Measurements from ENCODE around the gene COMTD1. TPM values are rescaled to one million over a fixed set of nuclear protein-coding genes. Genes with fewer than 3 reads are reported as not detected.
A peak's percentile ranks its signal among the peaks of the same experiment; 100 is the strongest.

Gene COMTD1
- total and polyA plus RNA-seq, 7 experiments from 2014 or later = 8.8 to 29.2 (median 14.8) TPM

DNA sequence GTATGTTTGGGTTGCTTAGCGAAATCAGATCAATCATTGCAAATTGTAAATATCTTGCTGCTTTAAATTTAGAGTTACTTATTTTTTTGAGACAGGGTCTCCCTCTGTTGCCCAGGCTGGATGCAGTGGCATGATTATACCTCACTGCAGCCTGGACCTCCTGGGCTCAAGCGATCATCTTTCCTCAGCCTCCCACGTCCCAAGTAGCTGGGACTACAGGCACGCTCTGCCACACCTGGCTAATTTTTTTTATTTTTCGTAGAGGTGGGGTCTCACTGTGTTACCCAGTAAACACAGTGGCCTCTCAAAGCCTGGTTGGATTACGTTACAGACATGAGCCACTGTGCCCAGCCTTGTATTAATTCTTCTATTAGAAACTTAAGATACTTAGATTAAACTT, 23.4 kb downstream of the COMTD1 start:
- H3K36me3 ChIP-seq (ENCODE audit: control insufficient read depth in 2 of 3, insufficient read depth in 3 of 3, low read length in 3 of 3) = peaks cover 6 to 46% (median 21%) of the 10 kb centered on the region in 3 experiments

DNA sequence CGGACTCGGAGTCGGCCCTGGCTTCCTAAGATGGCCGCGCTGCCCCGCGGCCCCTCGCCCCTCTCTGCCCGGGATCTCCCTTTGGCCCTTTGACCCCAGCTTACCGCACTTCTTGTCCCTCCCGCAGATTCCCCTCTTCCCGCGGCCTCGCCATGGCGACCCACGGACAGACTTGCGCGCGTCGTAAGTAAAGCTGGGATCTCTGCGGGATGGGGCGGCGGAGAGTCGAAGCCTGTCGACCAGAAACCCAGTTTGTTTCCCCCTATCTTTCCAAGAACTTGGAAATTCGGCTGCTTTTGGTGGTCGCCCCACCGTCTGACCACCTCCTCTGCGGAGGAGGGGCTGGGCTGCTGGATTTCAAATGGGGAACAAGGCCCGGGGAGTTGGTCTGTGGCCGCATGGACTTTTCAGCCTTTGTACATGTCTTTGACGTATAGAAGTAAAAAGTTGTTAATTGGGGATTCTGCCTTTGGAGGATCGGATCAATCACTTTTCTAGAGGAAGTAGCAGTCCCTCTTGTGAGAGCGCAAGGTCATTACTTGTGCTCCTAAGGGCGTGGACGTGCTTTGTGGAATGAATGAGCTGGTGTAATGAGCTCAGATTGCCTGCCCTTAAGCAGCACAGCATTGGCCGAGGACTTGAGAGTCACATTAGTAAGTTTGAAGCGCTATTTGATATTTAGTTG, 24.6 kb downstream of the COMTD1 start:
- no peak for ATAC-seq
- H3K4me3 Mint-ChIP-seq = peak overlapping the region; percentile 87 to 100 (median 98)
- H3K4me1 Mint-ChIP-seq = peaks cover 24 to 44% (median 34%) of the 10 kb centered on the region in 7 donors
- H3K9me3 Mint-ChIP-seq = peaks cover 0 to 5% (median 0%) of the 10 kb centered on the region in 11 donors
- H3K27ac Mint-ChIP-seq = peak overlapping the region; percentile 95 to 100 (median 100)
- ChIA-PET CTCF (interaction anchor here (1.2 to 4.4 kb wide), 5 partner anchors 14 to 25 kb away, joined by 4 to 44 read pairs (median 10); partner anchors contain the start of gene COMTD1), POLR2A (interaction anchor here (0.5 to 6.3 kb wide), 11 partner anchors 7 to 1062 kb away, joined by 3 to 122 read pairs (median 7); partner anchors contain the start of genes ADK, AP3M1, COMTD1 and SAMD8)
- Histone ChIP-seq H3K27me3 (ENCODE audit: control insufficient read depth in 2 of 2, insufficient read depth in 2 of 2, low read length in 2 of 2) (no peaks in the 10 kb centered on the region), H3K27ac (ENCODE audit: low read depth, low read length) (peak overlapping the region; percentile 96), H3K9me3 (ENCODE audit: control insufficient read depth in 2 of 3, low read length in 3 of 3) (no peaks in the 10 kb centered on the region), H3K4me1 (ENCODE audit: control insufficient read depth in 2 of 2, insufficient read depth in 2 of 2, low read length in 2 of 2) (peaks cover 15 to 26% of the 10 kb centered on the region in 2 donors), H3K36me3 (ENCODE audit: control insufficient read depth in 2 of 3, insufficient read depth in 3 of 3, low read length in 3 of 3) (peaks cover 4 to 34% (median 11%) of the 10 kb centered on the region in 3 experiments), H3K4me3 (ENCODE audit: low read length) (peak overlapping the region; percentile 81)
- peaks cover 0 to 18% (median 14%) of the 10 kb centered on the region in 5 donors for H3K36me3 Mint-ChIP-seq
- peak in 4 of 9 donors; percentile 13 to 39 (median 20) for DNase-seq
- H3K27me3 Mint-ChIP-seq = no peaks in the 10 kb centered on the region
- intact Hi-C loops (cut with micrococcal nuclease) = loop anchor here (2.0 to 10.0 kb wide), 4 partner anchors 1034 to 1716 kb away; partner anchors contain the start of genes ADK (in 1 of the 2), AP3M1 (in 1 of the 2) and SEC24C (in 1 of the 2)

More for the DNA sequence above, 23.4 kb downstream of the COMTD1 start:
- intact Hi-C loops (cut with micrococcal nuclease) = loop anchor here in 1 of 2 donors (10.0 kb wide), 1 partner anchor 1468 kb away; the partner anchor contains the start of gene SEC24C
- peaks cover 0 to 5% (median 0%) of the 10 kb centered on the region in 11 donors for H3K9me3 Mint-ChIP-seq
- peak overlapping the region; percentile 85 to 100 (median 98) for H3K4me3 Mint-ChIP-seq
- no peaks in the 10 kb centered on the region for H3K27me3 Mint-ChIP-seq
- peaks cover 0 to 25% (median 19%) of the 10 kb centered on the region in 5 donors for H3K36me3 Mint-ChIP-seq
- ChIA-PET CTCF (interaction anchor here (0.7 to 4.4 kb wide), 6 partner anchors 11 to 257 kb away, joined by 3 to 44 read pairs (median 8); partner anchors contain the start of gene COMTD1), POLR2A (interaction anchor here (0.6 to 6.3 kb wide), 6 partner anchors 13 to 100 kb away, joined by 3 to 122 read pairs (median 30); partner anchors contain the start of genes COMTD1 and SAMD8)
- H3K27me3 ChIP-seq (ENCODE audit: control insufficient read depth in 2 of 2, insufficient read depth in 2 of 2, low read length in 2 of 2) = no peaks in the 10 kb centered on the region
- H3K4me1 ChIP-seq (ENCODE audit: control insufficient read depth in 2 of 2, insufficient read depth in 2 of 2, low read length in 2 of 2) = peaks cover 15 to 37% of the 10 kb centered on the region in 2 donors
- DNase-seq (no peak), ATAC-seq (no peak)
- H3K27ac ChIP-seq (ENCODE audit: low read depth, low read length) = peak overlapping the region; percentile 96
- H3K4me1 Mint-ChIP-seq = peaks cover 27 to 50% (median 41%) of the 10 kb centered on the region in 7 donors
- H3K27ac Mint-ChIP-seq = peak overlapping the region; percentile 45 to 100 (median 100)
- no peak overlapping the region for H3K4me3 ChIP-seq (ENCODE audit: low read length)
- no peaks in the 10 kb centered on the region for H3K9me3 ChIP-seq (ENCODE audit: control insufficient read depth in 2 of 3, low read length in 3 of 3)

DNA sequence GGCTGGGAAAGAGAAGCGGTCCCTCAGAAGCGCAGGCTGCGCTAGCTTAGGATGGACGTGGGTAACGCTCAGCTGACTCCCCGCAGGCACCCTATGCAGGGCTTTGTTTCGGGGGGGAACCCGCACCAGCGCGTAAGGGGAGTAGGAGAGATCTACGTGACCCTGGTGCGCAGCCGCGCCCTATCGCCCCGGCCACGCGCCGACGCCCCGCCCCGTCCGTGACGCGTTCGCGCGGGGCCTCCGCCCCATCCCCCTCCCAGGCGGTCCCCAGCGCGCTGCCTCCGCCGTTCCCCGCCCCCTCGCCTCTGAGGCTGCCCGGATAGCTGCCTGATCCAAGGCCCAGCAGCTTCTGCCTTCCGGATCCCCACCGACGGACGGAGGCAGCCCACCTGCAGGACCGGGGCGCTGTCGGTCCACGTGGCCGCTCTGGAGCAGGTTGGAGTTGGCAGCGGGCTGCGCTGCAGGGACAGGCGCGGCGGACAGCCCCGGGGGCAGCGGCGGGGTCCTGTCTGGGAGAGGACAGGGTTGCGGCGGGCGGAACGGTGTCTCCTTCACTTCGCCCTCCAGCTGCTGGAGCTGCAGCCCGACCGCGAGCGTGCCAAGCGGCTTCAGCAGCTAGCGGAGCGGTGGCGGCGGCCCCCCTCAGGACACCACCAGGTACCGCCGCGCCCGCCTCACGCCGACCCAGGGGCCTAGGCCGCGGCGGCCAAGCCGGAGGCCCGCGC, 25.3 kb downstream of the COMTD1 start, which contains the start of gene VDAC2:
Gene VDAC2, plus strand, starts transcription at position 515 of the 725 bp plus-strand sequence. CDS start 363 bp downstream, outside the sequence.
- ChIA-PET POLR2A (interaction anchor here (0.5 to 6.3 kb wide), 16 partner anchors 8 to 1964 kb away, joined by 3 to 122 read pairs (median 4); partner anchors contain the start of genes ADK, AP3M1, COMTD1 and DNAJC9), CTCF (interaction anchor here (0.7 to 4.4 kb wide), 7 partner anchors 10 to 26 kb away, joined by 3 to 44 read pairs (median 5); partner anchors contain the start of gene COMTD1)
- Mint-ChIP-seq H3K4me3 (peak within 1 kb of the TSS; percentile 87 to 100 (median 98)), H3K27me3 (no peaks in the 10 kb centered on the region), H3K4me1 (peaks cover 21 to 44% (median 29%) of the 10 kb centered on the region in 7 donors), H3K36me3 (peaks cover 0 to 16% (median 10%) of the 10 kb centered on the region in 5 donors), H3K9me3 (peaks cover 0 to 5% (median 0%) of the 10 kb centered on the region in 11 donors), H3K27ac (peak within 1 kb of the TSS; percentile 99 to 100 (median 100))
- Histone ChIP-seq H3K27ac (ENCODE audit: low read depth, low read length) (peak within 1 kb of the TSS; percentile 96), H3K9me3 (ENCODE audit: control insufficient read depth in 2 of 3, low read length in 3 of 3) (no peaks in the 10 kb centered on the region), H3K27me3 (ENCODE audit: control insufficient read depth in 2 of 2, insufficient read depth in 2 of 2, low read length in 2 of 2) (no peaks in the 10 kb centered on the region), H3K4me1 (ENCODE audit: control insufficient read depth in 2 of 2, insufficient read depth in 2 of 2, low read length in 2 of 2) (peaks cover 15 to 21% of the 10 kb centered on the region in 2 donors), H3K4me3 (ENCODE audit: low read length) (peak within 1 kb of the TSS; percentile 81), H3K36me3 (ENCODE audit: control insufficient read depth in 2 of 3, insufficient read depth in 3 of 3, low read length in 3 of 3) (peaks cover 4 to 29% (median 7%) of the 10 kb centered on the region in 3 experiments)
- intact Hi-C loops (cut with micrococcal nuclease) = loop anchor here (1.0 to 10.0 kb wide), 11 partner anchors 20 to 1716 kb away; partner anchors contain the start of genes ADK (in 2 of the 2), SAMD8 (in 2 of the 2), AP3M1 (in 1 of the 2) and KAT6B (in 1 of the 2)
- ATAC-seq (peak; percentile 92), DNase-seq (peak; percentile 92 to 100 (median 98))

DNA sequence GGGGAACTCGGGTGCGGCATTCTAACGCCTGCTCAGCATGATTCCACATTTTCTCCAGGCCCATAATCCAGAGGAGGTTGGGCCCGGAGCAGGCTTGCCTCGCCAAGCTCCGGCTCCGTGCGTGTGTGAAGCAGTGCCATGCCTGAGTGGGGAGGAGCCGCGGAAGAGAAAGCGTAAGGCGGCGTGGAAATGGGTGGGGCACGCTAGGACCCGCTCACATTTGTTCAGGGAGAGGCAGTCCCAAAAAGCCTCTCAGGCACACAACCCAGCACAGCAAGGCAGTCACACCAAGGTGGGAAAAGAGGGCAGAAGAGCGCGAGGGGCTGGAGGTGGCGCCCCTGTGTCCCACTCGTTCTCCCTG, 25.9 kb downstream of the COMTD1 start:
- H3K27ac ChIP-seq (ENCODE audit: low read depth, low read length) = peak overlapping the region; percentile 96
- Mint-ChIP-seq H3K4me1 (peaks cover 21 to 44% (median 29%) of the 10 kb centered on the region in 7 donors), H3K27ac (peak overlapping the region; percentile 99 to 100 (median 100)), H3K9me3 (peaks cover 0 to 5% (median 0%) of the 10 kb centered on the region in 11 donors), H3K27me3 (no peaks in the 10 kb centered on the region), H3K4me3 (peak overlapping the region; percentile 87 to 100 (median 98)), H3K36me3 (peaks cover 0 to 16% (median 10%) of the 10 kb centered on the region in 5 donors)
- H3K27me3 ChIP-seq (ENCODE audit: control insufficient read depth in 2 of 2, insufficient read depth in 2 of 2, low read length in 2 of 2) = no peaks in the 10 kb centered on the region
- intact Hi-C loops (cut with micrococcal nuclease) = loop anchor here (1.0 to 10.0 kb wide), 11 partner anchors 20 to 1715 kb away; partner anchors contain the start of genes ADK (in 2 of the 2), SAMD8 (in 2 of the 2), AP3M1 (in 1 of the 2) and KAT6B (in 1 of the 2)
- ATAC-seq = peak; percentile 70
- ChIA-PET CTCF (interaction anchor here (0.7 to 4.4 kb wide), 7 partner anchors 9 to 27 kb away, joined by 3 to 44 read pairs (median 4); partner anchors contain the start of gene COMTD1), POLR2A (interaction anchor here (0.6 to 6.3 kb wide), 15 partner anchors 8 to 1963 kb away, joined by 3 to 122 read pairs (median 5); partner anchors contain the start of genes ADK, AP3M1, COMTD1 and DNAJC9)
- peak overlapping the region; percentile 81 for H3K4me3 ChIP-seq (ENCODE audit: low read length)
- peaks cover 4 to 28% (median 7%) of the 10 kb centered on the region in 3 experiments for H3K36me3 ChIP-seq (ENCODE audit: control insufficient read depth in 2 of 3, insufficient read depth in 3 of 3, low read length in 3 of 3)
- DNase-seq = peak in 8 of 9 donors; percentile 55 to 88 (median 82)
- H3K9me3 ChIP-seq (ENCODE audit: control insufficient read depth in 2 of 3, low read length in 3 of 3) = no peaks in the 10 kb centered on the region
- H3K4me1 ChIP-seq (ENCODE audit: control insufficient read depth in 2 of 2, insufficient read depth in 2 of 2, low read length in 2 of 2) = peaks cover 15 to 21% of the 10 kb centered on the region in 2 donors

DNA sequence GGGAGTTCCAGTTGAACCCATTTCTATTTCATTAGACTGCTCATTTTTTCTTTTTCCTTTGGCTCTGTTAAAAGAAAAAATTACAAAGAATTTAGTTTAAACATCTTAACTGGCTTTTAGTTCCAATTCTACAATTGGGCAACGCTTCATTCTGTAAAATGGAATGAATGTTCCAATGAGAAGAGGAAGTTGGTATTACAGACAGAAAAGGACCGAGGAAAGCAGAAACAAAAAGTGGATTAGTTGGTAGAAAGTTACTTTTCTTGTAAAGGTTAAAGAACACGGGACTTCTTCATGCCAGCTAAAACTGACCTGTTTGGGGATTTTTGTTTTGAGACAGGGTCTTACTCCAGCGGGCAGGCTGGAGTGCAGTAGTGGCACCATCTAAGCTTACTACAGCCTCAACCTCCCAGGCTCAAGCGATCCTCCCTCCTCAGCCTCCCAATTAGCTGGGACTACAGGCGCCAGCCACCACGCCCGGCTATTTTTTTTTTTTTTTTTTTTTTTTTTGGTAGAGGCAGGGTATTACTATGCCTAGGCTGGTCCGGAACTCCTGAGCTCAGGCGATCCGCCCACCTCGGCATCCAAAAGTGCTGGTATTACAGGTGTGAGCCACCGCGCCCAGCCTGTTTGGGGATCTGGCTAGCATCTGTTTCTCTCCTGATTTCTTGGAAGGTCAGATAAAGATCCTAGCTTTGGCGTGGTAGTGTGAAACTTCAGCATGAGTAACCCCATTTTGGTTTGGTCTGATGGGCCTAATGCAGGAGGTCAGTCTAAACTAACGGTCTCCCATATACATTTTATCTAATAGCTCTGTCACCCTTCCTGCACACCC, 26.5 kb downstream of the COMTD1 start:
- Histone ChIP-seq H3K4me1 (ENCODE audit: control insufficient read depth in 2 of 2, insufficient read depth in 2 of 2, low read length in 2 of 2) (peaks cover 15 to 21% of the 10 kb centered on the region in 2 donors), H3K27me3 (ENCODE audit: control insufficient read depth in 2 of 2, insufficient read depth in 2 of 2, low read length in 2 of 2) (no peaks in the 10 kb centered on the region), H3K27ac (ENCODE audit: low read depth, low read length) (peak overlapping the region; percentile 96), H3K9me3 (ENCODE audit: control insufficient read depth in 2 of 3, low read length in 3 of 3) (no peaks in the 10 kb centered on the region), H3K36me3 (ENCODE audit: control insufficient read depth in 2 of 3, insufficient read depth in 3 of 3, low read length in 3 of 3) (peaks cover 4 to 22% (median 7%) of the 10 kb centered on the region in 3 experiments), H3K4me3 (ENCODE audit: low read length) (peak overlapping the region; percentile 81)
- ATAC-seq (no peak), DNase-seq (no peak)
- Mint-ChIP-seq H3K4me1 (peaks cover 21 to 44% (median 29%) of the 10 kb centered on the region in 7 donors), H3K27ac (peak overlapping the region; percentile 99 to 100 (median 100)), H3K4me3 (peak overlapping the region; percentile 87 to 100 (median 98)), H3K36me3 (peaks cover 0 to 15% (median 10%) of the 10 kb centered on the region in 5 donors), H3K9me3 (peaks cover 0 to 5% (median 0%) of the 10 kb centered on the region in 11 donors), H3K27me3 (no peaks in the 10 kb centered on the region)
- intact Hi-C loops (cut with micrococcal nuclease) = no loop called here
- POLR2A ChIA-PET = interaction anchor here (0.6 to 6.3 kb wide), 14 partner anchors 7 to 1963 kb away, joined by 3 to 122 read pairs (median 5); partner anchors contain the start of genes ADK, AP3M1, COMTD1 and DNAJC9
- CTCF ChIA-PET = interaction anchor here (0.7 to 4.4 kb wide), 7 partner anchors 9 to 27 kb away, joined by 3 to 44 read pairs (median 4); partner anchors contain the start of gene COMTD1
